ENCODE measurements around the gene PRKAR2B.
A peak's percentile ranks its signal among the peaks of the same experiment; 100 is the strongest.

The PRKAR2B gene

GRCh38 chr7:107068156-107068555 is 23.7 kb downstream of the PRKAR2B start:
- no peak for TF ChIP-seq CTCF (IDR thresholded peaks at IDR 0.05; ENCODE audit: insufficient read depth, low read depth, low read length, missing control alignments)
- peak; percentile 8 for DNase-seq (ENCODE audit: low read depth)
- H3K4me3 ChIP-seq (ENCODE audit: low read depth, low read length) = no peak overlapping the region

- no peak for DNase-seq (ENCODE audit: low read depth)
- no peak overlapping the region for H3K4me3 ChIP-seq (ENCODE audit: low read depth, low read length)
- no peak for TF ChIP-seq CTCF (IDR thresholded peaks at IDR 0.05; ENCODE audit: insufficient read depth, low read depth, low read length, missing control alignments)
Measured at GRCh38 chr7:107069457-107069856, 25.0 kb downstream of the PRKAR2B start.

- no peak for TF ChIP-seq CTCF (IDR thresholded peaks at IDR 0.05; ENCODE audit: insufficient read depth, low read depth, low read length, missing control alignments)
- DNase-seq (ENCODE audit: low read depth) = no peak
- H3K4me3 ChIP-seq (ENCODE audit: low read depth, low read length) = no peak overlapping the region
Measured at GRCh38 chr7:107070710-107071109, 26.2 kb downstream of the PRKAR2B start.

- no peak for TF ChIP-seq CTCF (IDR thresholded peaks at IDR 0.05; ENCODE audit: insufficient read depth, low read depth, low read length, missing control alignments)
- no peak overlapping the region for H3K4me3 ChIP-seq (ENCODE audit: low read depth, low read length)
- DNase-seq (ENCODE audit: low read depth) = no peak
Measured at GRCh38 chr7:107071129-107071528, 26.6 kb downstream of the PRKAR2B start.

- no peak overlapping the region for H3K4me3 ChIP-seq (ENCODE audit: low read depth, low read length)
- no peak for DNase-seq (ENCODE audit: low read depth)
- no peak for TF ChIP-seq CTCF (IDR thresholded peaks at IDR 0.05; ENCODE audit: insufficient read depth, low read depth, low read length, missing control alignments)
Measured at GRCh38 chr7:107072133-107072532, 27.6 kb downstream of the PRKAR2B start.

GRCh38 chr7:107075863-107076574 is 31.5 kb downstream of the PRKAR2B start:
- no peak for DNase-seq (ENCODE audit: low read depth)
- H3K4me3 ChIP-seq (ENCODE audit: low read depth, low read length) = no peak overlapping the region
- no peak for TF ChIP-seq CTCF (IDR thresholded peaks at IDR 0.05; ENCODE audit: insufficient read depth, low read depth, low read length, missing control alignments)
